ENCODE results near the gene PRDM16.

DNA sequence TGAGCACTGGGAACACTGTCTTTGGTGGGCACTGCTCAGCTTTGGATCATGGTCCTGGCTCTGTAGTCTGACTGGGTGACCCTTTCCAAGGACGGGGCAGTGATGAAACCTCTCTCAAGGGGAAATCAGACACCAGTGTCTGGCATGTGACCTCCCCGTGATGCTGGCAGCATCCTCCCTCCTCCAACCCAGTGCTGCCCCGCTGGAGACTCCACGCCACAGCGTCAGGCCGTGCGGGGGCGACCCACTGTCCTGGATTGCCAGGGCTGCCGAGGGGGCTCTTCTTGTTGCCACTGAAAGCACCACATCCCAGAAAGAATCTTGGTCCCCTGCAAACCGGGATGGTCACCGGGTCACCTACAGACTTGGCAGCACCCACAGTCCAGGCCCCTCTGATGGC is 239.1 kb downstream of the PRDM16 start:
- TF ChIP-seq TEAD4 (IDR thresholded peaks at IDR 0.05; ENCODE audit: borderline replicate concordance, insufficient read depth) (no peak), SMC3 (IDR thresholded peaks at IDR 0.05; ENCODE audit: low read depth, low read length) (no peak), GABPA (IDR thresholded peaks at IDR 0.05; ENCODE audit: low read depth) (no peak), RAD21 (IDR thresholded peaks at IDR 0.05; ENCODE audit: low read length) (no peak), EZH2phosphoT487 (IDR thresholded peaks at IDR 0.05; ENCODE audit: borderline replicate concordance, low read depth) (no peak), EP300 (IDR thresholded peaks at IDR 0.05; ENCODE audit: borderline replicate concordance in 1 of 2, low read depth in 1 of 2, low read length in 1 of 2) (no peak), CHD2 (IDR thresholded peaks at IDR 0.05; ENCODE audit: low read length, partially characterized antibody) (no peak), USF2 (IDR thresholded peaks at IDR 0.05; ENCODE audit: borderline replicate concordance, low read depth, low read length) (no peak), REST (IDR thresholded peaks at IDR 0.05; ENCODE audit: low read depth, low read length) (no peak), MAX (IDR thresholded peaks at IDR 0.05; ENCODE audit: low read depth) (no peak), RCOR1 (IDR thresholded peaks at IDR 0.05; ENCODE audit: low read length) (no peak), JUND (IDR thresholded peaks at IDR 0.05) (no peak)
- TF ChIP-seq, protein P1, sequence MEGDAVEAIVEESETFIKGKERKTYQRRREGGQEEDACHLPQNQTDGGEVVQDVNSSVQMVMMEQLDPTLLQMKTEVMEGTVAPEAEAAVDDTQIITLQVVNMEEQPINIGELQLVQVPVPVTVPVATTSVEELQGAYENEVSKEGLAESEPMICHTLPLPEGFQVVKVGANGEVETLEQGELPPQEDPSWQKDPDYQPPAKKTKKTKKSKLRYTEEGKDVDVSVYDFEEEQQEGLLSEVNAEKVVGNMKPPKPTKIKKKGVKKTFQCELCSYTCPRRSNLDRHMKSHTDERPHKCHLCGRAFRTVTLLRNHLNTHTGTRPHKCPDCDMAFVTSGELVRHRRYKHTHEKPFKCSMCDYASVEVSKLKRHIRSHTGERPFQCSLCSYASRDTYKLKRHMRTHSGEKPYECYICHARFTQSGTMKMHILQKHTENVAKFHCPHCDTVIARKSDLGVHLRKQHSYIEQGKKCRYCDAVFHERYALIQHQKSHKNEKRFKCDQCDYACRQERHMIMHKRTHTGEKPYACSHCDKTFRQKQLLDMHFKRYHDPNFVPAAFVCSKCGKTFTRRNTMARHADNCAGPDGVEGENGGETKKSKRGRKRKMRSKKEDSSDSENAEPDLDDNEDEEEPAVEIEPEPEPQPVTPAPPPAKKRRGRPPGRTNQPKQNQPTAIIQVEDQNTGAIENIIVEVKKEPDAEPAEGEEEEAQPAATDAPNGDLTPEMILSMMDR (IDR thresholded peaks at IDR 0.05) = no peak
- TF ChIP-seq, protein P2, sequence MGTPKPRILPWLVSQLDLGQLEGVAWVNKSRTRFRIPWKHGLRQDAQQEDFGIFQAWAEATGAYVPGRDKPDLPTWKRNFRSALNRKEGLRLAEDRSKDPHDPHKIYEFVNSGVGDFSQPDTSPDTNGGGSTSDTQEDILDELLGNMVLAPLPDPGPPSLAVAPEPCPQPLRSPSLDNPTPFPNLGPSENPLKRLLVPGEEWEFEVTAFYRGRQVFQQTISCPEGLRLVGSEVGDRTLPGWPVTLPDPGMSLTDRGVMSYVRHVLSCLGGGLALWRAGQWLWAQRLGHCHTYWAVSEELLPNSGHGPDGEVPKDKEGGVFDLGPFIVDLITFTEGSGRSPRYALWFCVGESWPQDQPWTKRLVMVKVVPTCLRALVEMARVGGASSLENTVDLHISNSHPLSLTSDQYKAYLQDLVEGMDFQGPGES (IDR thresholded peaks at IDR 0.05; ENCODE audit: low read depth, low read length) = no peak

Measured in SK-N-SH (cell line).